Endothelial cell of umbilical vein (primary cell): ENCODE results near the gene RLN3. TPM values are rescaled to one million over a fixed set of nuclear protein-coding genes. Genes with fewer than 3 reads are reported as not detected.

Experiments
- BruUV-seq: library from RNA; stranded (reverse); fragments of 400-500 nt; replicated peaks from 2 replicates; lab custom pipeline; 2021; lab: Mats Ljungman, UMichigan
- CTCF ChIA-PET: fragments of 300-600, 350-600 bp; sonication (Branson Sonifier 250); formaldehyde crosslinking; loops from one replicate; lab custom pipeline; 2021; ENCODE audit warnings: antibody characterized with exemption, inconsistent platforms; lab: Charles Lee
- POLR2A ChIA-PET: fragments of 300-600, 350-600 bp; sonication (Branson Sonifier 250); formaldehyde crosslinking; loops from one replicate; lab custom pipeline; 2021; ENCODE audit warnings: antibody characterized with exemption, inconsistent platforms; lab: Charles Lee
- DNase-seq: peaks from one replicate; pipeline ENCODE4 v3.0.0-alpha.2; 2011; ENCODE audit warnings: low read depth, low spot score
- FAIRE-seq: peaks from 2 replicates; lab custom pipeline; 2011; peaks lifted over from hg19 to GRCh38; lab: Jason Lieb, UNC
- H2AFZ ChIP-seq: 2 replicates; pipeline ENCODE4 v1.6.0; 2012; ENCODE audit warnings: low read depth, low read length, control low read depth, inconsistent platforms
- H3K27ac ChIP-seq: 2 replicates; pipeline ENCODE4 v1.5.1; 2011; ENCODE audit warnings: low read depth, mild to moderate bottlenecking, control low read depth, low read length, moderate library complexity; ENCODE audit not compliant: insufficient read depth
- H3K27me3 ChIP-seq, 2 experiments: 2 replicates each; pipeline versions ENCODE4 v1.6.0 to v1.6.1; 2011; ENCODE audit warnings: low read length in 2 of 2, mixed read lengths in 1 of 2; ENCODE audit not compliant: control insufficient read depth in 2 of 2, insufficient read depth in 2 of 2
- H3K36me3 ChIP-seq, 2 experiments: 2 replicates in 1 of 2; 3 replicates in 1 of 2; pipeline ENCODE4 v1.5.1; 2011; ENCODE audit warnings: low read length in 2 of 2, mild to moderate bottlenecking in 1 of 2, moderate library complexity in 1 of 2; ENCODE audit not compliant: control insufficient read depth in 2 of 2, insufficient read depth in 2 of 2; ENCODE audit errors: extremely low read depth in 1 of 2
- H3K4me1 ChIP-seq: 3 replicates; pipeline ENCODE4 v1.5.1; 2011; ENCODE audit warnings: mild to moderate bottlenecking, low read length; ENCODE audit not compliant: control insufficient read depth, insufficient read depth; ENCODE audit errors: extremely low read depth
- H3K4me2 ChIP-seq: 2 replicates; pipeline ENCODE4 v1.6.1; 2011; ENCODE audit warnings: low read length, control low read depth, mixed read lengths; ENCODE audit not compliant: insufficient read depth
- H3K4me3 ChIP-seq, 3 experiments: fragments of 200-600 bp in 1 of 3; sonication (generic), shearing (Covaris generic) in 1 of 3; replicated peaks in 1 of 3; 2 replicates each; pipeline ENCODE4 v1.5.1; 2011 to 2016; ENCODE audit warnings: control low read depth in 3 of 3, low read length in 3 of 3, mild to moderate bottlenecking in 2 of 3, inconsistent platforms in 1 of 3, low read depth in 1 of 3, moderate library complexity in 1 of 3; ENCODE audit not compliant: insufficient read depth in 1 of 3
- H3K79me2 ChIP-seq: 2 replicates; pipeline ENCODE4 v1.6.0; 2012; ENCODE audit warnings: low read length, inconsistent platforms; ENCODE audit not compliant: control insufficient read depth, insufficient read depth
- H3K9ac ChIP-seq: replicated peaks from 2 replicates; pipeline ENCODE3; 2011; ENCODE audit warnings: low read length, control low read depth; ENCODE audit not compliant: insufficient read depth; ENCODE audit errors: extremely low read depth
- H3K9me1 ChIP-seq: replicated peaks from 3 replicates; pipeline ENCODE4 v1.6.0; 2011; ENCODE audit warnings: mild to moderate bottlenecking, low read length; ENCODE audit not compliant: control insufficient read depth, insufficient read depth; ENCODE audit errors: extremely low read depth
- H3K9me3 ChIP-seq: replicated peaks from 2 replicates; pipeline ENCODE4 v1.5.1; 2012; ENCODE audit warnings: low read length, inconsistent platforms; ENCODE audit not compliant: control insufficient read depth, insufficient read depth
- H4K20me1 ChIP-seq: replicated peaks from 2 replicates; pipeline ENCODE3; 2011; ENCODE audit warnings: mild to moderate bottlenecking, low read length; ENCODE audit not compliant: control insufficient read depth, insufficient read depth; ENCODE audit errors: extremely low read depth
- CTCF ChIP-seq, 2 donors: IDR thresholded peaks; 1 replicate in 1 of 2; 2 replicates in 1 of 2; pipeline ENCODE4 v1.5.1; 2011; ENCODE audit warnings: low read length in 2 of 2, mild to moderate bottlenecking in 2 of 2, moderate library complexity in 2 of 2, control low read depth in 1 of 2, inconsistent platforms in 1 of 2, low read depth in 1 of 2; ENCODE audit not compliant: insufficient read depth in 1 of 2; ENCODE audit errors: extremely low read depth in 1 of 2
- EZH2 ChIP-seq: IDR thresholded peaks from 2 replicates; pipeline ENCODE4 v1.6.1; 2012; ENCODE audit warnings: borderline replicate concordance, low read depth, mild to moderate bottlenecking, moderate library complexity, low read length, inconsistent platforms; ENCODE audit not compliant: severe bottlenecking
- FOS ChIP-seq: IDR thresholded peaks from 2 replicates; pipeline ENCODE4 v1.6.1; 2011; ENCODE audit warnings: mild to moderate bottlenecking, low read length, moderate library complexity, borderline replicate concordance; ENCODE audit not compliant: insufficient read depth
- GATA2 ChIP-seq: IDR thresholded peaks from 2 replicates; pipeline ENCODE4 v1.7.0; 2011; ENCODE audit warnings: low read depth, mild to moderate bottlenecking, moderate library complexity, mixed read lengths, low read length; ENCODE audit not compliant: insufficient read length, insufficient read depth
- JUN ChIP-seq: IDR thresholded peaks from 2 replicates; pipeline ENCODE4 v1.6.1; 2011; ENCODE audit warnings: borderline replicate concordance, low read depth; ENCODE audit not compliant: insufficient read length, insufficient read depth
- MAX ChIP-seq: IDR thresholded peaks from 2 replicates; pipeline ENCODE4 v1.6.1; 2011; ENCODE audit not compliant: insufficient read depth, insufficient read length
- MYC ChIP-seq: IDR thresholded peaks from one replicate; pipeline ENCODE4 v1.6.1; 2011; ENCODE audit warnings: mild to moderate bottlenecking, low read depth, low read length
- POLR2A ChIP-seq: IDR thresholded peaks from 2 replicates; pipeline ENCODE4 v1.6.1; 2012; ENCODE audit warnings: low read depth, mild to moderate bottlenecking, control low read depth, low read length
- POLR2AphosphoS5 ChIP-seq: IDR thresholded peaks from 2 replicates; pipeline ENCODE4 v1.6.1; 2012; ENCODE audit warnings: low read depth, mild to moderate bottlenecking, control low read depth, low read length, moderate library complexity; ENCODE audit not compliant: insufficient read depth
- dilution Hi-C: fragments of 300-500 bp; cut with MboI; formaldehyde crosslinking; loops from one replicate; pipeline ENCODE4 v1.15.0; 2019; ENCODE audit warnings: low sequenced_read_pairs; ENCODE audit not compliant: extremely low pct_ligation_motif_present
- intact Hi-C: fragments of 100-400 bp; cut with micrococcal nuclease; formaldehyde crosslinking; loops from one replicate; pipeline ENCODE4 v1.10.0; 2022
- polyA plus RNA-seq, 4 experiments: library from polyadenylated mRNA; depleted of rRNA in 3 of 4; stranded (reverse) in 3 of 4; unstranded in 1 of 4; fragments of >200 nt; gene quantifications; 2 replicates each; pipeline versions ENCODE4 v1.2.1 to v1.2.3, GENCODE V29; 2011 to 2012; ENCODE audit warnings: missing spikeins in 1 of 4
- total RNA-seq: library from RNA; stranded (reverse); gene quantifications from 2 replicates; pipeline ENCODE4 v1.2.3, GENCODE V29; 2021

Gene RLN3
- total and polyA plus RNA-seq, 2 donors (not counting 3 experiments of a cell fraction or from before 2014, with no cell fraction given), result not detected

GRCh38 chr19:13984186-13984585 lies 43.8 kb upstream of the RLN3 start:
- intact Hi-C loops (no loop called here), dilution Hi-C loops (no loop called here)
- no peaks in the 10 kb centered on the region for H3K9me1 ChIP-seq
- no peak overlapping the region for H3K4me3 ChIP-seq
- CTCF ChIA-PET, result no interaction called here
- FAIRE-seq (no peak), DNase-seq (no peak)
- POLR2A ChIA-PET, result no interaction called here
- H3K79me2 ChIP-seq, result no peaks in the 10 kb centered on the region
- H2AFZ ChIP-seq, result no peak overlapping the region
- no peaks in the 10 kb centered on the region for H3K27me3 ChIP-seq
- peaks cover 28% of the 10 kb centered on the region for H3K4me1 ChIP-seq
- TF ChIP-seq POLR2A (no peak), EZH2 (no peak), JUN (no peak)
- no TSS peak for BruUV-seq
- H4K20me1 ChIP-seq, result no peaks in the 10 kb centered on the region
- H3K36me3 ChIP-seq, result peaks cover 0 to 2% of the 10 kb centered on the region in 2 experiments
- no peak overlapping the region for H3K27ac ChIP-seq
- H3K9me3 ChIP-seq, result no peaks in the 10 kb centered on the region
- H3K4me2 ChIP-seq, result no peak overlapping the region
- no peak overlapping the region for H3K9ac ChIP-seq

- ChIA-PET POLR2A (no interaction called here), CTCF (interaction anchor here (0.9 kb wide), 1 partner anchor 47 kb away, joined by 3 read pairs; the partner anchor contains the start of gene IL27RA)
- Histone ChIP-seq H2AFZ (no peak overlapping the region), H3K36me3 (peaks cover 0 to 2% of the 10 kb centered on the region in 2 experiments), H3K9me3 (no peaks in the 10 kb centered on the region), H4K20me1 (no peaks in the 10 kb centered on the region), H3K27ac (no peak overlapping the region), H3K79me2 (no peaks in the 10 kb centered on the region), H3K4me3 (no peak overlapping the region), H3K4me2 (no peak overlapping the region), H3K9ac (no peak overlapping the region), H3K27me3 (no peaks in the 10 kb centered on the region), H3K9me1 (no peaks in the 10 kb centered on the region), H3K4me1 (peaks cover 22% of the 10 kb centered on the region)
- DNase-seq, result no peak
- FAIRE-seq, result no peak
- dilution Hi-C loops (no loop called here), intact Hi-C loops (no loop called here)
- BruUV-seq, result no TSS peak
- TF ChIP-seq FOS (no peak), POLR2AphosphoS5 (no peak), POLR2A (no peak), JUN (no peak), GATA2 (no peak), EZH2 (no peak), MAX (no peak), MYC (no peak), CTCF (IDR thresholded peaks at IDR 0.05; ENCODE audit: extremely low read depth in 1 of 2, insufficient read depth in 1 of 2, low read depth in 1 of 2, low read length in 2 of 2) (no peak)
These were observed 42.8 kb upstream of the RLN3 start for GRCh38 chr19:13984875-13985741.
